DMS153 (cell line): Measurements from ENCODE around the gene PCYT2.

Experiments
- DNase-seq: peaks from one replicate; lab custom pipeline; 2025; lab: John Stamatoyannopoulos, UW

The PCYT2 gene

GRCh38 chr17:81912441-81913309 is 1.5 kb upstream of the PCYT2 start:
- no peak for DNase-seq

GRCh38 chr17:81911969-81912368 is 770 bp upstream of the PCYT2 start:
- no peak for DNase-seq

GRCh38 chr17:81910840-81911276 is 341 bp downstream of the PCYT2 start:
- DNase-seq = no peak

GRCh38 chr17:81909966-81910839 is 996 bp downstream of the PCYT2 start:
- no peak for DNase-seq

- no peak for DNase-seq
Observed at GRCh38 chr17:81909231-81909630, 2.0 kb downstream of the PCYT2 start.

GRCh38 chr17:81908793-81909192 is 2.4 kb downstream of the PCYT2 start:
- no peak for DNase-seq

GRCh38 chr17:81907219-81908145 is 3.7 kb downstream of the PCYT2 start:
- DNase-seq = no peak

GRCh38 chr17:81906476-81907218 is 4.6 kb downstream of the PCYT2 start:
- no peak for DNase-seq

- DNase-seq = no peak
Observed at GRCh38 chr17:81905993-81906392, 5.2 kb downstream of the PCYT2 start.

- DNase-seq = no peak
Observed at GRCh38 chr17:81905424-81905875, 5.7 kb downstream of the PCYT2 start.

- DNase-seq = no peak
Observed at GRCh38 chr17:81904600-81905423, 6.4 kb downstream of the PCYT2 start.

- no peak for DNase-seq
Observed at GRCh38 chr17:81903896-81904599, 7.2 kb downstream of the PCYT2 start.

GRCh38 chr17:81903415-81903831 is 7.8 kb downstream of the PCYT2 start:
- DNase-seq = no peak

GRCh38 chr17:81902653-81903414 is 8.4 kb downstream of the PCYT2 start:
- DNase-seq = no peak

GRCh38 chr17:81902023-81902652 is 9.1 kb downstream of the PCYT2 start, which contains the start of gene NPB:
Gene NPB (plus strand): TSS chr17:81902238. CDS start chr17:81902278, 40 bp downstream.
- DNase-seq = no peak

- no peak for DNase-seq
Observed at GRCh38 chr17:81901167-81902022, 9.8 kb downstream of the PCYT2 start.

- no peak for DNase-seq
Observed at GRCh38 chr17:81900181-81900820, 10.9 kb downstream of the PCYT2 start.
